SK-N-SH treated with all-trans-retinoic acid at 6 μM for 48 hours (cell line): ENCODE results near the gene ALG2.

Experiments
- ATAC-seq: fragments of 200-7000 bp; cut with Tn5 transposase; 3 replicates; pipeline ENCODE4 v1.9.1; 2020; ENCODE audit warnings: mild to moderate bottlenecking, moderate library complexity
- ARNTL ChIP-seq: fragments of 450-650 bp; formaldehyde crosslinking; IDR thresholded peaks from 2 replicates; pipeline ENCODE4 v1.5.0; 2020; ENCODE audit warnings: low read depth, mild to moderate bottlenecking, moderate library complexity, borderline replicate concordance
- BACH2 ChIP-seq: fragments of 250-450 bp; sonication (Bioruptor Pico); IDR thresholded peaks from 2 replicates; pipeline ENCODE4 v1.9.0; 2021; ENCODE audit warnings: mild to moderate bottlenecking, borderline replicate concordance
- CSDC2 ChIP-seq: fragments of 250-450 bp; sonication (Bioruptor Pico); IDR thresholded peaks from 2 replicates; pipeline ENCODE4 v1.5.0; 2020; ENCODE audit warnings: mild to moderate bottlenecking, moderate library complexity
- ESRRG ChIP-seq: fragments of 250-450 bp; sonication (Bioruptor Pico); IDR thresholded peaks from 2 replicates; pipeline ENCODE4 v1.6.1; 2021; ENCODE audit warnings: mild to moderate bottlenecking
- GLIS3 ChIP-seq: fragments of 250-450 bp; sonication (Bioruptor Pico); IDR thresholded peaks from 2 replicates; pipeline ENCODE4 v1.5.0; 2020; ENCODE audit warnings: mild to moderate bottlenecking, moderate library complexity
- ISL1 ChIP-seq: fragments of 250-450 bp; sonication (Bioruptor Pico); IDR thresholded peaks from 2 replicates; pipeline ENCODE4 v2.1.2; 2022; ENCODE audit warnings: mild to moderate bottlenecking, moderate library complexity
- OSR1 ChIP-seq: fragments of 250-450 bp; sonication (Bioruptor Pico); IDR thresholded peaks from 2 replicates; pipeline ENCODE4 v1.8.0; 2022; ENCODE audit warnings: moderate library complexity, mild to moderate bottlenecking, inconsistent platforms
- PPARA ChIP-seq: fragments of 250-450 bp; sonication (Bioruptor Pico); IDR thresholded peaks from 2 replicates; pipeline ENCODE4 v1.5.0; 2020; ENCODE audit warnings: mild to moderate bottlenecking, borderline replicate concordance
- RARB ChIP-seq: fragments of 250-450 bp; sonication (Bioruptor Pico); IDR thresholded peaks from 2 replicates; pipeline ENCODE4 v1.8.0; 2021; ENCODE audit warnings: mild to moderate bottlenecking, moderate library complexity
- SNAI2 ChIP-seq: fragments of 250-450 bp; sonication (Bioruptor Pico); IDR thresholded peaks from 2 replicates; pipeline ENCODE4 v1.5.0; 2020; ENCODE audit warnings: mild to moderate bottlenecking, moderate library complexity
- TOX ChIP-seq: fragments of 250-450 bp; sonication (Bioruptor Pico); IDR thresholded peaks from 2 replicates; pipeline ENCODE4 v1.8.0; 2021; ENCODE audit warnings: mild to moderate bottlenecking, moderate library complexity, borderline replicate concordance
- ZC3H10 ChIP-seq: fragments of 250-450 bp; sonication (Bioruptor Pico); IDR thresholded peaks from 2 replicates; pipeline ENCODE4 v1.5.1; 2021; ENCODE audit warnings: mild to moderate bottlenecking, moderate library complexity
- ZNF70 ChIP-seq: fragments of 450-650 bp; formaldehyde crosslinking; IDR thresholded peaks from 2 replicates; pipeline ENCODE4 v1.5.0; 2020; ENCODE audit warnings: mild to moderate bottlenecking, moderate library complexity
- ZNF8 ChIP-seq: fragments of 450-650 bp; formaldehyde crosslinking; IDR thresholded peaks from 2 replicates; pipeline ENCODE4 v1.5.0; 2020; ENCODE audit warnings: mild to moderate bottlenecking, moderate library complexity
- TF ChIP-seq, protein P1 (sequence below): fragments of 250-450 bp; sonication (Bioruptor Pico); IDR thresholded peaks from 2 replicates; pipeline ENCODE4 v1.5.1; 2021; ENCODE audit warnings: mild to moderate bottlenecking, moderate library complexity
- TF ChIP-seq, protein P2 (sequence below): fragments of 250-450 bp; sonication (Bioruptor Pico); IDR thresholded peaks from 2 replicates; pipeline ENCODE4 v1.8.0; 2021; ENCODE audit warnings: low read depth, mild to moderate bottlenecking, moderate library complexity, borderline replicate concordance
- TF ChIP-seq, protein P3 (sequence below): fragments of 250-450 bp; sonication (Bioruptor Pico); IDR thresholded peaks from 2 replicates; pipeline ENCODE4 v1.5.1; 2020; ENCODE audit warnings: low read depth, mild to moderate bottlenecking, moderate library complexity
- TF ChIP-seq, protein P4 (sequence below): fragments of 250-450 bp; sonication (Bioruptor Pico); IDR thresholded peaks from 2 replicates; pipeline ENCODE4 v1.5.0; 2020; ENCODE audit warnings: mild to moderate bottlenecking, moderate library complexity

The ALG2 gene

DNA sequence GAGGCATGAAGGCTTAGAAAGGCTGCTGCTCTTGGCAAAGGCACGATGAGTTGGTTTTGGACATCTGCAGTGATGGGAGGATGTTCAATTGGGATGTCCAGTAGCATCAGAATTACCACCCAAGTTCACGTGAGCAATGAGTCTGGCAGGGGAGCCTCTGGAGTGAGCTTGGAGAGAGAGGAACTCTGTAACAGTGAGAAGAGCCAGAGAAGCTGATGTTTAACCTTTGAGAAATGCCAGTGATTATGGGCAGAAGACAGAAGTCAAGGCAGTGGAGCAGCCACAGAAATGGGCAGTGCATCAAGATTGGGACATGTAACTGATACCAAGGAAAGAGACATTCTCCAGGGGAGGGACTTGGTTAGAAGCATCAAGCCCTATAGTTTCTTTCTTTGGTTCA is 40.2 kb upstream of the ALG2 start:
- ATAC-seq, result no peak
- no peak for TF ChIP-seq ZC3H10
- no peak for TF ChIP-seq ZNF70
- no peak for TF ChIP-seq BACH2 (CRISPR knock-in tag)
- TF ChIP-seq PPARA (CRISPR knock-in tag), result no peak
- TF ChIP-seq CSDC2 (CRISPR knock-in tag), result no peak
- TF ChIP-seq GLIS3, result no peak
- TF ChIP-seq, protein P1, sequence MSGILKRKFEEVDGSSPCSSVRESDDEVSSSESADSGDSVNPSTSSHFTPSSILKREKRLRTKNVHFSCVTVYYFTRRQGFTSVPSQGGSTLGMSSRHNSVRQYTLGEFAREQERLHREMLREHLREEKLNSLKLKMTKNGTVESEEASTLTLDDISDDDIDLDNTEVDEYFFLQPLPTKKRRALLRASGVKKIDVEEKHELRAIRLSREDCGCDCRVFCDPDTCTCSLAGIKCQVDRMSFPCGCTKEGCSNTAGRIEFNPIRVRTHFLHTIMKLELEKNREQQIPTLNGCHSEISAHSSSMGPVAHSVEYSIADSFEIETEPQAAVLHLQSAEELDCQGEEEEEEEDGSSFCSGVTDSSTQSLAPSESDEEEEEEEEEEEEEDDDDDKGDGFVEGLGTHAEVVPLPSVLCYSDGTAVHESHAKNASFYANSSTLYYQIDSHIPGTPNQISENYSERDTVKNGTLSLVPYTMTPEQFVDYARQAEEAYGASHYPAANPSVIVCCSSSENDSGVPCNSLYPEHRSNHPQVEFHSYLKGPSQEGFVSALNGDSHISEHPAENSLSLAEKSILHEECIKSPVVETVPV (CRISPR knock-in tag), result no peak
- TF ChIP-seq, protein P2, sequence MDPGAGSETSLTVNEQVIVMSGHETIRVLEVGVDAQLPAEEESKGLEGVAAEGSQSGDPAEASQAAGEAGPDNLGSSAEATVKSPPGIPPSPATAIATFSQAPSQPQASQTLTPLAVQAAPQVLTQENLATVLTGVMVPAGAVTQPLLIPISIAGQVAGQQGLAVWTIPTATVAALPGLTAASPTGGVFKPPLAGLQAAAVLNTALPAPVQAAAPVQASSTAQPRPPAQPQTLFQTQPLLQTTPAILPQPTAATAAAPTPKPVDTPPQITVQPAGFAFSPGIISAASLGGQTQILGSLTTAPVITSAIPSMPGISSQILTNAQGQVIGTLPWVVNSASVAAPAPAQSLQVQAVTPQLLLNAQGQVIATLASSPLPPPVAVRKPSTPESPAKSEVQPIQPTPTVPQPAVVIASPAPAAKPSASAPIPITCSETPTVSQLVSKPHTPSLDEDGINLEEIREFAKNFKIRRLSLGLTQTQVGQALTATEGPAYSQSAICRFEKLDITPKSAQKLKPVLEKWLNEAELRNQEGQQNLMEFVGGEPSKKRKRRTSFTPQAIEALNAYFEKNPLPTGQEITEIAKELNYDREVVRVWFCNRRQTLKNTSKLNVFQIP, result no peak
- TF ChIP-seq ARNTL (CRISPR knock-in tag), result no peak
- TF ChIP-seq ZNF8 (CRISPR knock-in tag), result no peak
- no peak for TF ChIP-seq ESRRG (CRISPR knock-in tag)
- no peak for TF ChIP-seq RARB (CRISPR knock-in tag)
- no peak for TF ChIP-seq ISL1 (CRISPR knock-in tag)

DNA sequence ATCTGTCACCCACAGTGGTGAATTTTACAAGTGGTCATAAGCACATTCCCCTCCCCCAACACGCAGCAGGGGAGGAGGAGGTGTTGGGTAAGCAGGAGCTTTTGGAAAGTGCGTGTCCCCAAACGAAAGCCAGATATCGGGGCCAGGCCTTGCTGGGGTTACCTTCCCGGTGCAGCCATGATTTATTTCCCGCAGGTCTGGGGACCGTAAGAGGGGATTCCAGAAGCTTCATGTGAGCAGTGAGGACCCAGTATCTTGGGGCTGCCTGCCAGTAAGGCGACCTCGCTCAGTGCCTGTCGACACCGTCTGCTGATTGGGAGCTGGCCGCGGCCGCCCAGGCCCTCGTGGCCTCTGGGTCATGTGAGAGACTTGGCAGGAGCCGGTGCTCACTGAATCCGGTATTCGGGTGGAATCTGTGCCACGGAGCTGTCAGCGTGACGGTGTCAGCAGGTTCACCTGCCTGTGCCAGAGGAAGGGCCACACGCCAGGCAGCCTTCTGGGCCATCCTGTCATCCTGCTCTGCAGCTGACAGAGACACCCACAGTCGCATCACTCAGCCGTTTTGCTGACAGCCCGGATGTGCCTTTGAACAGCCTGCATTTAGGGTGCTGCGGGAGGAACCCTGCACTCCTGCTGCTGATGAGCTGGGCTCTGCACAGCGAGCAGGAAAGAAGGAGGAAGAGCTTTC is 37.6 kb upstream of the ALG2 start:
- TF ChIP-seq RARB (CRISPR knock-in tag), result no peak
- ATAC-seq, result no peak; the same call in 2 of the 3 replicates

DNA sequence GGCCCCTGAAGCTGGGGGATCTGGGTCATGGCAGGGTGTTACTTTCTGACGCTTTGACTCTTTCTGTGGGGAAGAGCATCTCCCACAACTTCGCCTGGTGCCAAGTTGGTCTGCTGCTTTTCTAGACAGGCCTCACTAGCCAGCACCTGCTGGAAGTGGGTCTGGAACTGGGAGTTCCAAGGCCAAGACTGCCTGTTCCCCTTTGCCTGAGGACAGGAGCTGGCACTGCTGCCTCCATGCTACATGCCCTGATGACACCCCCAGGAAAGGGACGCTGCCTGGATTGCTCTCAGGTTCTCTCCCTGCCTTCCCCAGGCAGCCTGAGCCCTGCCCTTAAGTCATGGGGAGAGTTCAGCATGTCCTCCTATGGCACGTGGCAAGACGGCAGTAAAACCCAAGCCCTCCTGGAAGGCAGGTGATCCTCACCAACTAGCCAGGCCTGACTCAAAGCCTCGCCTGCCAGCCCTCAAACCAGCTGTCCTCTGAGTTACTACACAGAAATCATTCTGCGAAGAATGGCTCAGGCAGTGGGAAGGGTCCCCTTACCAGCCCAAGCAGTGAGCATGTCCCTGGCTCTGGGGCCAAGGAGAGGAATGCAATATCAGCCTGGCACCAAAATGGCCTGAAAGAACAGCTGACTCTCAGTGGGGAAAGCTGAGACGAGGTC is 36.1 kb upstream of the ALG2 start:
- TF ChIP-seq, protein P3, sequence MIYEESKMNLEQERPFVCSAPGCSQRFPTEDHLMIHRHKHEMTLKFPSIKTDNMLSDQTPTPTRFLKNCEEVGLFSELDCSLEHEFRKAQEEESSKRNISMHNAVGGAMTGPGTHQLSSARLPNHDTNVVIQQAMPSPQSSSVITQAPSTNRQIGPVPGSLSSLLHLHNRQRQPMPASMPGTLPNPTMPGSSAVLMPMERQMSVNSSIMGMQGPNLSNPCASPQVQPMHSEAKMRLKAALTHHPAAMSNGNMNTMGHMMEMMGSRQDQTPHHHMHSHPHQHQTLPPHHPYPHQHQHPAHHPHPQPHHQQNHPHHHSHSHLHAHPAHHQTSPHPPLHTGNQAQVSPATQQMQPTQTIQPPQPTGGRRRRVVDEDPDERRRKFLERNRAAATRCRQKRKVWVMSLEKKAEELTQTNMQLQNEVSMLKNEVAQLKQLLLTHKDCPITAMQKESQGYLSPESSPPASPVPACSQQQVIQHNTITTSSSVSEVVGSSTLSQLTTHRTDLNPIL (CRISPR knock-in tag), result no peak
- TF ChIP-seq TOX (no peak), GLIS3 (no peak), RARB (CRISPR knock-in tag) (no peak), ESRRG (CRISPR knock-in tag) (no peak)
- TF ChIP-seq, protein P2, result no peak
- TF ChIP-seq, protein P4, sequence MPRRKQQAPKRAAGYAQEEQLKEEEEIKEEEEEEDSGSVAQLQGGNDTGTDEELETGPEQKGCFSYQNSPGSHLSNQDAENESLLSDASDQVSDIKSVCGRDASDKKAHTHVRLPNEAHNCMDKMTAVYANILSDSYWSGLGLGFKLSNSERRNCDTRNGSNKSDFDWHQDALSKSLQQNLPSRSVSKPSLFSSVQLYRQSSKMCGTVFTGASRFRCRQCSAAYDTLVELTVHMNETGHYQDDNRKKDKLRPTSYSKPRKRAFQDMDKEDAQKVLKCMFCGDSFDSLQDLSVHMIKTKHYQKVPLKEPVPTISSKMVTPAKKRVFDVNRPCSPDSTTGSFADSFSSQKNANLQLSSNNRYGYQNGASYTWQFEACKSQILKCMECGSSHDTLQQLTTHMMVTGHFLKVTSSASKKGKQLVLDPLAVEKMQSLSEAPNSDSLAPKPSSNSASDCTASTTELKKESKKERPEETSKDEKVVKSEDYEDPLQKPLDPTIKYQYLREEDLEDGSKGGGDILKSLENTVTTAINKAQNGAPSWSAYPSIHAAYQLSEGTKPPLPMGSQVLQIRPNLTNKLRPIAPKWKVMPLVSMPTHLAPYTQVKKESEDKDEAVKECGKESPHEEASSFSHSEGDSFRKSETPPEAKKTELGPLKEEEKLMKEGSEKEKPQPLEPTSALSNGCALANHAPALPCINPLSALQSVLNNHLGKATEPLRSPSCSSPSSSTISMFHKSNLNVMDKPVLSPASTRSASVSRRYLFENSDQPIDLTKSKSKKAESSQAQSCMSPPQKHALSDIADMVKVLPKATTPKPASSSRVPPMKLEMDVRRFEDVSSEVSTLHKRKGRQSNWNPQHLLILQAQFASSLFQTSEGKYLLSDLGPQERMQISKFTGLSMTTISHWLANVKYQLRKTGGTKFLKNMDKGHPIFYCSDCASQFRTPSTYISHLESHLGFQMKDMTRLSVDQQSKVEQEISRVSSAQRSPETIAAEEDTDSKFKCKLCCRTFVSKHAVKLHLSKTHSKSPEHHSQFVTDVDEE (CRISPR knock-in tag), result no peak
- no peak for ATAC-seq

DNA sequence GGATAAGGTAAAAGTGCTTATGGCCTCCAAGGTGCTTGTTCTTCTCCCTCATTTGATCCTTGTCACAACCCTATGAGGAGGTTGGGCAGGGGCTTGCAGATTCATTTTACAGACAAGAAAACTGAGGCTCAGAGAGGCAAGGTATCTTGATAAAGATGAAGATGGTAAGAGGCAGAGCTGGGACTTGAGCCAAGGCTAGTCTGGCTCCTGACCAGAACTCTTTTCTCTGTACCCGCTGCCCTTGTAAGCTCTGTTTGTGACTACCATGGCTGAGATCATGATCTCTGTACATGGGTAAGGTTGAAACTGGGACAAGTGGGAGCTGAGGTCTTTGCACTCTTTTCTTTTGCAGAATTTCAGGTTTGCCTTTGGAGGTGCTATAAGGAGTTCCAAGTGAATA is 33.9 kb upstream of the ALG2 start:
- no peak for ATAC-seq
- no peak for TF ChIP-seq OSR1
- no peak for TF ChIP-seq ZNF70
- no peak for TF ChIP-seq TOX
- TF ChIP-seq, protein P1 (CRISPR knock-in tag), result no peak
- TF ChIP-seq SNAI2 (CRISPR knock-in tag), result no peak
- TF ChIP-seq ZC3H10, result no peak
